Activated T-cell treated with anti-CD3 and anti-CD28 coated beads, Interleukin-2, amount 50 U/mL, for 72 hours (primary cell): Measurements from ENCODE around the gene BAD. TPM values are rescaled to one million over a fixed set of nuclear protein-coding genes. Genes with fewer than 3 reads are reported as not detected.

Source experiments
- ATAC-seq, 2 donors: fragments of 150-1000 bp; cut with Tn5 transposase; replicated peaks in 1 of 2; 2 replicates each; pipeline ENCODE4 v1.10.0; 2021; ENCODE audit warnings: moderate library complexity in 2 of 2, mild to moderate bottlenecking in 1 of 2
- DNase-seq, 2 donors: peaks; one replicate each; pipeline ENCODE4 v3.0.0; 2021 to 2022; ENCODE audit warnings: mixed read lengths in 1 of 2
- H3K27ac Mint-ChIP-seq: one replicate; pipeline ENCODE4 v1.8.0; 2022; ENCODE audit warnings: mild to moderate bottlenecking, moderate library complexity, mixed read lengths
- H3K27me3 Mint-ChIP-seq: one replicate; pipeline ENCODE4 v1.8.0; 2022; ENCODE audit warnings: low read depth, mixed read lengths
- H3K36me3 Mint-ChIP-seq, 2 donors: one replicate each; pipeline ENCODE4 v1.8.0; 2022; ENCODE audit warnings: mixed read lengths in 2 of 2, mild to moderate bottlenecking in 1 of 2; ENCODE audit not compliant: insufficient read depth in 2 of 2
- H3K4me1 Mint-ChIP-seq: one replicate; pipeline ENCODE4 v1.8.0; 2022; ENCODE audit warnings: low read depth, mixed read lengths
- H3K4me3 Mint-ChIP-seq, 2 donors: one replicate each; pipeline ENCODE4 v1.8.0; 2022; ENCODE audit warnings: mild to moderate bottlenecking in 2 of 2, mixed read lengths in 2 of 2, moderate library complexity in 2 of 2
- H3K9me3 Mint-ChIP-seq, 2 donors: one replicate each; pipeline ENCODE4 v1.8.0; 2022; ENCODE audit warnings: mixed read lengths in 2 of 2
- total RNA-seq, 2 donors: library from RNA; stranded (reverse); gene quantifications; one replicate each; pipeline ENCODE4 v1.2.3, GENCODE V29; 2022

The BAD gene
- total RNA-seq, 2 donors from 2014 or later: 35.2 to 35.7 TPM

DNA sequence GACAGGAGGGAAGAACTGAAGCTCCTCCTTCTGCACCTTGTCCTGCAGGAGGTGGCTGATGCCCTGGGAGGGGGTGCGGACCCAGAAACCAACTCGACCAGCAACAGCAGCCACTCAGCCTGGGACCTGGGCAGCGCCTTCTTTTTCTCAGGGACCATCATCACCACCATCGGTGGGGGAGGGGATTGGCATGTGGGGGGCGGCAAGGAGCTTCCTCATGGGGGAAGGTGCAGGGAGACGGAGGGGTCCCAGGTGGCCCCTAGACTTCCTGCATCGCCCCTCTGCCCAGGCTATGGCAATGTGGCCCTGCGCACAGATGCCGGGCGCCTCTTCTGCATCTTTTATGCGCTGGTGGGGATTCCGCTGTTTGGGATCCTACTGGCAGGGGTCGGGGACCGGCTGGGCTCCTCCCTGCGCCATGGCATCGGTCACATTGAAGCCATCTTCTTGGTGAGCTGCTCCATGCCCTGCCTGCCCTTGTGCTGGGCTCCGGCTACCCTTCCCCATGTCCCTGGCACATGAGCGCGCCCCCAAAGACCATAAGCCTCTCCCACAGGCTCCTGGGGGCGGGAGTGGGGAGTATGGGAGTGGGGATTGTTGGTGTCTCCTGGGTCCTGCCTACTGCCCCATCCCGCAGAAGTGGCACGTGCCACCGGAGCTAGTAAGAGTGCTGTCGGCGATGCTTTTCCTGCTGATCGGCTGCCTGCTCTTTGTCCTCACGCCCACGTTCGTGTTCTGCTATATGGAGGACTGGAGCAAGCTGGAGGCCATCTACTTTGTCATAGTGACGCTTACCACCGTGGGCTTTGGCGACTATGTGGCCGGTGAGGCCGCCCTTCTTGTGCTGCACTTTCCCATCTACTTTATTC lies 12.6 kb upstream of the BAD start:
- Mint-ChIP-seq H3K9me3 (no peaks in the 10 kb centered on the region), H3K27ac (no peak overlapping the region), H3K4me3 (no peak overlapping the region), H3K27me3 (peaks cover 89% of the 10 kb centered on the region), H3K36me3 (no peaks in the 10 kb centered on the region), H3K4me1 (peaks cover 14% of the 10 kb centered on the region)
- ATAC-seq: no peak
- DNase-seq: no peak

DNA sequence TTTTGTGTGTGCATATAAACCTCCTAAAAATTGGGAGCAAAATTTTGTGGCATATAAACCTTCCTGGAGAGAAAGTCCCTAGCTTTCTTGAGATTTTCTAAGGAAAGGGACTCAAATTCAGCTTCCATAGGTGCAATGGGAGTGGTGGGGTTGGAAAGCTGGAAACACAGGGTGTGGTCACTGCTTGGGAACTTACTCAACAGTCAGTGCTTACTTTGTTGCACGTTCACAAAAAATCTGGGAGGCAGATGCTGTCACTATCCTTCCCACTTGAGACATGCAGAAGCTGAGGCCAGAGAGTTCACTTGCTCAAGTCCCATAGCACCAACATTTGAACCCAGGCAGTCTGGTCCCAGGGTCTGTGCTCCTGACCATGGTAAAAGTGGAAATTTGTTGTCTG lies 11.8 kb upstream of the BAD start:
- ATAC-seq (no peak), DNase-seq (no peak)
- Mint-ChIP-seq H3K9me3 (no peaks in the 10 kb centered on the region), H3K27ac (no peak overlapping the region), H3K4me3 (no peak overlapping the region), H3K4me1 (peaks cover 14% of the 10 kb centered on the region), H3K27me3 (peaks cover 81% of the 10 kb centered on the region), H3K36me3 (no peaks in the 10 kb centered on the region)

- H3K36me3 Mint-ChIP-seq: peaks cover under 1 to 2% of the 10 kb centered on the region in 2 donors
- peaks cover 79% of the 10 kb centered on the region for H3K27me3 Mint-ChIP-seq
- ATAC-seq: no peak
- no peak overlapping the region for H3K27ac Mint-ChIP-seq
- DNase-seq: no peak
- no peaks in the 10 kb centered on the region for H3K9me3 Mint-ChIP-seq
- no peak overlapping the region for H3K4me3 Mint-ChIP-seq
- H3K4me1 Mint-ChIP-seq: peaks cover 11% of the 10 kb centered on the region
Observed at GRCh38 chr11:64295760-64296159, 11.3 kb upstream of the BAD start.

GRCh38 chr11:64294774-64295173 lies 10.3 kb upstream of the BAD start:
- Mint-ChIP-seq H3K36me3 (peaks cover 2 to 5% of the 10 kb centered on the region in 2 donors), H3K27me3 (peaks cover 77% of the 10 kb centered on the region), H3K4me3 (no peak overlapping the region), H3K9me3 (no peaks in the 10 kb centered on the region), H3K27ac (no peak overlapping the region), H3K4me1 (peaks cover 3% of the 10 kb centered on the region)
- DNase-seq (no peak), ATAC-seq (no peak)

DNA sequence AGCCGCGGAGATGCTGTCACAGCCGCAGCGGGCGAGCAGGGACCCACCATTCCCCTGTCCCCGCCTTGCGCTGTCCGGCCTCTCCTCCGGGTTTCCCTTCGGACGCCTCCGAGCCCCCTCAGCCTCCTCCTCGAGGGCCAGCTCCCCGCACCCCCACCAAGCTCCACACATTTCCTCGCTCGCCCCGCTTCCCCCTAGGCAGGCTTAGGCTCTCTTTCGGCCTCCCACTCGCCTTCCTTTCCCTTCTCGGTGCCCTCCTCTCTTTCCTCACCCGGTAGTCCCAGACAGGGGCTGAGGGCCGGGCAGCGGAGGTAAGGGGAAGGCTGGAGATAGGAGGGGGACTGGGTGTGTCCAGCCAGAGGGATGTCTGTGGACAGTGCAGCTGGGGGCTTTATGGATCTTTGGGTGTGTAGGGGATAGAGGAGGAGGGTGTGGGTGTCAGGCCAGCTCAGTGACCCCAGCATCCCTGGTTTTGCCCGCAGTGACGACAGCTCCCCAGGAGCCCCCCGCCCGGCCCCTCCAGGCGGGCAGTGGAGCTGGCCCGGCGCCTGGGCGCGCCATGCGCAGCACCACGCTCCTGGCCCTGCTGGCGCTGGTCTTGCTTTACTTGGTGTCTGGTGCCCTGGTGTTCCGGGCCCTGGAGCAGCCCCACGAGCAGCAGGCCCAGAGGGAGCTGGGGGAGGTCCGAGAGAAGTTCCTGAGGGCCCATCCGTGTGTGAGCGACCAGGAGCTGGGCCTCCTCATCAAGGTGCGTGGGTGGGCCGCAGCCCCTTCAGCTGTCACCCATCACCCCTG lies 8.2 kb upstream of the BAD start:
- H3K27ac Mint-ChIP-seq: peak overlapping the region; percentile 50
- DNase-seq: no peak
- no peaks in the 10 kb centered on the region for H3K9me3 Mint-ChIP-seq
- ATAC-seq: peak in 1 of 2 donors; percentile 8
- H3K4me1 Mint-ChIP-seq: no peaks in the 10 kb centered on the region
- H3K36me3 Mint-ChIP-seq: peaks cover 4 to 5% of the 10 kb centered on the region in 2 donors
- peaks cover 59% of the 10 kb centered on the region for H3K27me3 Mint-ChIP-seq
- H3K4me3 Mint-ChIP-seq: peak overlapping the region; percentile 75 to 76

DNA sequence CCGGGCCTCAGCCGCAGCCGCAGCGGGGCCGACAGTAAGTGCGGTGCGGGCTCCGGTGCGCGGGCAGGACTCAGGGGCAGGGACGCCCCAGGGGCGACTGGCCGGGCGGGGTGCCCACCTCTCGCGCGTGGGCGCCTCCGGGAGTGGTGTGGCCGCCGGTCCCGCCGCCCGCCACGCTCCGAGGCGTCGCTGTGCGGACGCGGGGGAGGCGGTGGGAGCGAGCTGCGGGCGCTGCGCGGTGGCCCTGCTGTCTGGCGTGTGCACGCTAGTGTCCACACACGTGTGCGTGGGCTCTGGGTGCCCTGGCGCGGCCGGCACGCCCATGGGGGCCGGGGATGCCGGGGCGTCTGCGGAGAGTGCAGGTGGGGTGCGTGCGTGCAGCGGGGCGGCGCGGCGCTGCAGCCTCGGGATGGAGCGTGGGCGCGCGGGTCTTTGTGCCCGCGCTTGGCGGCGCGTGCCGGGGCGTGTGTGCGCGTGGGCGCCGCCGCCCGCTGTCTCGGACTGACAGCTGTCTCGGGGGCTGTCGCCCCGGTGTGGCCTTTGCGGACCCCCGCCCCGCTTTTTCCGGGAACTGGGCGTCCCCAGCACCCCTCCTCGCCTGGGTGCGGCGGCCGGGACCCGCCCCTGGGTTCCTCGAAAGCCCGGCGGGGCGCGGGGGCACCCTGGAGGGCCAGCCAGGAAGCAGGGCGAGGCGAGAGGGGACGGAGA lies 7.4 kb upstream of the BAD start:
- Mint-ChIP-seq H3K36me3 (peaks cover 4 to 5% of the 10 kb centered on the region in 2 donors), H3K27ac (no peak overlapping the region), H3K4me1 (peaks cover 2% of the 10 kb centered on the region), H3K4me3 (peak overlapping the region; percentile 75 to 76), H3K9me3 (no peaks in the 10 kb centered on the region), H3K27me3 (peaks cover 51% of the 10 kb centered on the region)
- ATAC-seq (peak; percentile 51 to 56), DNase-seq (no peak)

DNA sequence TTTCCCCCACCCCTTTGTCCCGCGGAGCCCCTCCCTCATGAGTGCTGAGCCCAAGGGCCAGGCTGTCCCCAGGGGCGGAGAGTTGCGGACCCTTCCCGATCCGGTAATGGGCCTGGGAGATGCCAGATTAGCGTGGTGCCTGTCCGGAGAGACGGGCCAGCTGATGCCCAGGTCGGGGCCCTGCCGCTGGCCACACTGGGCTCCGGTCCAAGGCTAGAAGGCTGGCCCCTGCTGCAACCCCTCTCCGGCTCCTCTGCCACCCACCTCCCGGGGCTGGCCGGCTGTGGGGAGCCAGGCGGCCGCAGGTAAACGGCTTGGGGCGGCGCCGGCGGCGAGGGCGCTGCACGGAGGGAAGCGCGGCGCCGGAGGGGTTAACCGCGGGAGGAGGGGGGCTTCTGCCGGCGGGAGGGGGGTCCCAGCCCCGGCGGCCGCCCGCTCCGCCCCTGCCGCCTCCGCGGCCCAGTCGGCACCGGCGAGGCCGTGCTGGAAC lies 6.8 kb upstream of the BAD start, which contains the start of gene KCNK4:
TSS of gene KCNK4 (plus strand) at position 41 of the 490 bp plus-strand sequence. CDS start 1,717 bp downstream, outside the sequence.
- H3K9me3 Mint-ChIP-seq: no peaks in the 10 kb centered on the region
- peaks cover 4 to 5% of the 10 kb centered on the region in 2 donors for H3K36me3 Mint-ChIP-seq
- ATAC-seq: peak in 1 of 2 donors; percentile 5
- peaks cover 45% of the 10 kb centered on the region for H3K27me3 Mint-ChIP-seq
- peak within 1 kb of the TSS; percentile 73 to 79 for H3K4me3 Mint-ChIP-seq
- H3K4me1 Mint-ChIP-seq: peaks cover 8% of the 10 kb centered on the region
- no peak for DNase-seq
- H3K27ac Mint-ChIP-seq: peak within 1 kb of the TSS; percentile 43

- no peak for ATAC-seq
- peaks cover 10% of the 10 kb centered on the region for H3K4me1 Mint-ChIP-seq
- H3K27ac Mint-ChIP-seq: peak overlapping the region; percentile 43
- peaks cover 4 to 5% of the 10 kb centered on the region in 2 donors for H3K36me3 Mint-ChIP-seq
- peaks cover 38% of the 10 kb centered on the region for H3K27me3 Mint-ChIP-seq
- H3K9me3 Mint-ChIP-seq: no peaks in the 10 kb centered on the region
- peak overlapping the region; percentile 73 to 79 for H3K4me3 Mint-ChIP-seq
- DNase-seq: no peak
Observed at GRCh38 chr11:64290352-64291261, 6.1 kb upstream of the BAD start.

GRCh38 chr11:64289002-64289564 lies 4.6 kb upstream of the BAD start:
- ATAC-seq (no peak), DNase-seq (no peak)
- Mint-ChIP-seq H3K36me3 (peaks cover 4 to 5% of the 10 kb centered on the region in 2 donors), H3K27ac (no peak overlapping the region), H3K9me3 (no peaks in the 10 kb centered on the region), H3K27me3 (peaks cover 23% of the 10 kb centered on the region), H3K4me3 (no peak overlapping the region), H3K4me1 (peaks cover 10% of the 10 kb centered on the region)

- peaks cover 16% of the 10 kb centered on the region for H3K27me3 Mint-ChIP-seq
- no peak overlapping the region for H3K4me3 Mint-ChIP-seq
- no peaks in the 10 kb centered on the region for H3K9me3 Mint-ChIP-seq
- DNase-seq (no peak), ATAC-seq (no peak)
- H3K36me3 Mint-ChIP-seq: peaks cover 4 to 5% of the 10 kb centered on the region in 2 donors
- H3K27ac Mint-ChIP-seq: no peak overlapping the region
- peaks cover 12% of the 10 kb centered on the region for H3K4me1 Mint-ChIP-seq
Observed at GRCh38 chr11:64288353-64288750, 3.9 kb upstream of the BAD start.

DNA sequence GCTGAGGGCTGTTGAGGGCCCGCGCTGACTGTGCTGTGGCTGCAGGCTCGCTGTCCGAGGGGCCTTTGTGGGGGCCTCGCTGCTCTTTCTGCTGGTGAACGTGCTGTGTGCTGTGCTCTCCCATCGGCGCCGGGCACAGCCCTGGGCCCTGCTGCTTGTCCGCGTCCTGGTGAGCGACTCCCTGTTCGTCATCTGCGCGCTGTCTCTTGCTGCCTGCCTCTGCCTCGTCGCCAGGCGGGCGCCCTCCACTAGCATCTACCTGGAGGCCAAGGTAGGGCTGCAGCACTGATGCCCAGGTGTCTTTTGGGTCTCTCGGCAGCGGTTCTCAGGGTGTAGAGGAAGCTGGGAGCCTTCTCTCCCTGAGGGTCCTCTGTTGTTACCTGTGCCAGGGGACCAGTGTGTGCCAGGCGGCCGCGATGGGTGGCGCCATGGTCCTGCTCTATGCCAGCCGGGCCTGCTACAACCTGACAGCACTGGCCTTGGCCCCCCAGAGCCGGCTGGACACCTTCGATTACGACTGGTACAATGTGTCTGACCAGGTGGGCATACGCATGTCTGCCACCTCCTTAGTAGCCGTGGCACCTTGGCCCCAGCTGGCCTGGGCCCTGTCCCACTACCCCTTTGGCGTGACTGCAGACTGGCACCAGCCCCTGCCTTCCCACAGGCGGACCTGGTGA lies 3.3 kb upstream of the BAD start:
- Mint-ChIP-seq H3K9me3 (no peaks in the 10 kb centered on the region), H3K4me3 (no peak overlapping the region), H3K27me3 (peaks cover 10% of the 10 kb centered on the region), H3K36me3 (peaks cover 4 to 5% of the 10 kb centered on the region in 2 donors), H3K27ac (no peak overlapping the region), H3K4me1 (peaks cover 18% of the 10 kb centered on the region)
- ATAC-seq: no peak
- no peak for DNase-seq
